Measurements from ENCODE around the gene RNF213.

RNF213 gene

GRCh38 chr17:80227156-80227555 is 33.5 kb upstream of the RNF213 start:
- Histone ChIP-seq H3K9me3 (no peaks in the 10 kb centered on the region), H3K4me3 (ENCODE audit: low read depth in 1 of 2, low read length in 1 of 2) (no peak overlapping the region), H3K36me3 (no peaks in the 10 kb centered on the region), H3K27me3 (peaks cover 75% of the 10 kb centered on the region), H3K27ac (no peak overlapping the region), H3K4me1 (ENCODE audit: control insufficient read depth in 1 of 2, insufficient read depth in 1 of 2, low read depth in 1 of 2, low read length in 1 of 2) (no peaks in the 10 kb centered on the region)
- TF ChIP-seq CTCF (IDR thresholded peaks at IDR 0.05) = no peak

DNA sequence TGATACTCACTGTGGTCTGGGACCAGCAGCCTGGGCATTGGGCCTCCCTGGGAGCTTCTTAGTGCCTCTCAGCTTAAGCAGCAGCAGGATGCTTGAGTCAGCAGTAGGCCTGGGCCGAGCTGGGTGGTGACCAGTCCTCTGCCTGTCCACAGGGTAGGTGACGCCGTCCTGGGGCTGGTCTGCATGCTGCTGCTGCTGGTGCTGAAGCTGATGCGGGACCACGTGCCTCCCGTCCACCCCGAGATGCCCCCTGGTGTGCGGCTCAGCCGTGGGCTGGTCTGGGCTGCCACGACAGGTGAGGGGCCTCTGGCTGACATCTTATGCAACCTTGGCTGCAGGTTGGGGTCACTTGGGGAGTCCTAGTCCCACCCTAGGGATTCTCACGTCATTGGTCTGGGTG is 33.0 kb upstream of the RNF213 start:
- Histone ChIP-seq H3K4me1 (ENCODE audit: control insufficient read depth in 1 of 2, insufficient read depth in 1 of 2, low read depth in 1 of 2, low read length in 1 of 2) (no peaks in the 10 kb centered on the region), H3K36me3 (no peaks in the 10 kb centered on the region), H3K27me3 (peaks cover 70% of the 10 kb centered on the region), H3K9me3 (no peaks in the 10 kb centered on the region), H3K27ac (no peak overlapping the region), H3K4me3 (ENCODE audit: low read depth in 1 of 2, low read length in 1 of 2) (no peak overlapping the region)
- no peak for TF ChIP-seq CTCF (IDR thresholded peaks at IDR 0.05)

DNA sequence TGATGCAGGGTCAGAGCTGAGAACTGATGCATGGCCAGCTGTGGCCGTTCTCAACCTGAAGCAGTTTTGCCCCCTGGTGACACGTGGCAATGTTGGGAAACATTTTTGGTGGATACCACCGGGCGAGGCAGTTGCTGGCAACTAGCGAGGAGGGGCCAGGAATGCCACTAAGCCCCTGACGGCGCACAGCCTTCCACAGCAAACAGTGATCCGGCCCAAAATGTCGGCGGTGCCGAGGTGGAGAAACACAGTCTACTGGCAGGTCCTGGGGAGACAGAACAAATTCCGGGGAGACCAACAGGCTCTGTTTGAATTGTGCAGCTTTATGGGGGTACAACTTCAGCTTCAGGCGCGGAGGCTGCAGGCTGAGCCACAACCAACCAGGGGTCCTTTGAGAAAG is 32.2 kb upstream of the RNF213 start:
- Histone ChIP-seq H3K4me1 (ENCODE audit: control insufficient read depth in 1 of 2, insufficient read depth in 1 of 2, low read depth in 1 of 2, low read length in 1 of 2) (no peaks in the 10 kb centered on the region), H3K36me3 (no peaks in the 10 kb centered on the region), H3K27ac (no peak overlapping the region), H3K27me3 (peaks cover 62% of the 10 kb centered on the region), H3K9me3 (no peaks in the 10 kb centered on the region), H3K4me3 (ENCODE audit: low read depth in 1 of 2, low read length in 1 of 2) (no peak overlapping the region)
- TF ChIP-seq CTCF (IDR thresholded peaks at IDR 0.05) = no peak

DNA sequence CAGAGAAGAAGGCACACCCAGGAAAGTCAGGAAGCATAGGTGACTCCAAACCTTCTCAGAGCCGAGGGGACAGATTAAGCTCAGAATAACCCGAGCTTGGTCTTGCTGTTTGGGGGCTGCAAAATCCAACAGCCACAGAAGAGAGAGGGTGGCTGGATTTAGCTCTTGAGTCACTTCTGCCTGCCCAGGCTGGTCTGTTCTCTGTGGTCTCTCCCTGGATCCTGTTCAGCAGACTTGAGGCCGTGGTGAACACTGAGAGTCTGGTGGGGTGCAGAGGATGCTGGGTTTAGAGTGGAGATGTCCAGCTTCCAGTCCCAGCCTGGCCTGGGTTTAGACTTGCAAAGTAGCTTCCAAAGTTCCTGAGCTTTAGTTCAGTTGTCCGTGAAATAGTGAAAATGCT is 31.6 kb upstream of the RNF213 start:
- no peak overlapping the region for H3K27ac ChIP-seq
- no peak for TF ChIP-seq CTCF (IDR thresholded peaks at IDR 0.05)
- H3K9me3 ChIP-seq = no peaks in the 10 kb centered on the region
- no peaks in the 10 kb centered on the region for H3K4me1 ChIP-seq (ENCODE audit: control insufficient read depth in 1 of 2, insufficient read depth in 1 of 2, low read depth in 1 of 2, low read length in 1 of 2)
- H3K27me3 ChIP-seq = peaks cover 57% of the 10 kb centered on the region
- H3K36me3 ChIP-seq = no peaks in the 10 kb centered on the region
- H3K4me3 ChIP-seq (ENCODE audit: low read depth in 1 of 2, low read length in 1 of 2) = no peak overlapping the region

DNA sequence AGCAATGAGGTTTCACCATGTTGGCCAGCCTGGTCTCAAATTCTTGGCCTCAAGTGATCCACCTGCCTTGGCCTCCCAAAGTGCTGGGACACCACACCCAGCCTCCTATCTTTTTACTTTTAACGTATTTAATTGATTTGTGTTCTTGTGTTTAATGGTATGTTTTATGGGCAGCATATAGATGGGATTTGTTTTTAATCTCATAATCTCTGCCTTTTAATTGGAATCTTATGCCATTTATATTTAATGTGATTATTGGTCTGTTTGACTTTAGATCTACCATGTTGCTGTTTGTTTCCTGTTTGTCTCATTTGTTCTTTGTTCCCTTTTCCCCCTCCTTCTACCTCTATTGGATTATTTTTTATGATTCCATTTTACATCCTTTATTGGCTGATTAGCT is 28.2 kb upstream of the RNF213 start:
- H3K27ac ChIP-seq = no peak overlapping the region
- H3K4me3 ChIP-seq (ENCODE audit: low read depth in 1 of 2, low read length in 1 of 2) = no peak overlapping the region
- H3K36me3 ChIP-seq = no peaks in the 10 kb centered on the region
- no peaks in the 10 kb centered on the region for H3K9me3 ChIP-seq
- no peaks in the 10 kb centered on the region for H3K4me1 ChIP-seq (ENCODE audit: control insufficient read depth in 1 of 2, insufficient read depth in 1 of 2, low read depth in 1 of 2, low read length in 1 of 2)
- H3K27me3 ChIP-seq = peaks cover 25% of the 10 kb centered on the region
- no peak for TF ChIP-seq CTCF (IDR thresholded peaks at IDR 0.05)

DNA sequence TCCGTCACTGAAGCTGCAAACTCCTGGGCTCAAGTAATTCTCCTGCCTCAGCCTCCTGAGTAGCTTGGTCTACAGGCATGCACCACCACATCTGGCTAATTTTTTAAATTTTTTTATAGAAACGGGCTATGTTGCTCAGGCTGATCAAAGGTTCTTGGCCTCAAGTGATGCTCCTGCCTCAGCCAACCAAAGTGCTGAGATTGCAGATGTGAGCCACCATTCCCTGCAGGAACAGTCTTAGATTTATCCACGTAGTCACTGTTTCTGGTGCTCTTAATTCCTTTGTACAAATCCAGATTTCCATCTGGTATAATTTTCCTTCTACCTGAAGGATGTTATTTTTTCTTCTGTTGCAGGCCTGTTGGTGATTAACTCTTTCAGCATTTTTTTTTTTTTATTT is 27.4 kb upstream of the RNF213 start:
- no peak overlapping the region for H3K27ac ChIP-seq
- no peak overlapping the region for H3K4me3 ChIP-seq (ENCODE audit: low read depth in 1 of 2, low read length in 1 of 2)
- H3K4me1 ChIP-seq (ENCODE audit: control insufficient read depth in 1 of 2, insufficient read depth in 1 of 2, low read depth in 1 of 2, low read length in 1 of 2) = no peaks in the 10 kb centered on the region
- no peaks in the 10 kb centered on the region for H3K36me3 ChIP-seq
- no peak for TF ChIP-seq CTCF (IDR thresholded peaks at IDR 0.05)
- peaks cover 20% of the 10 kb centered on the region for H3K27me3 ChIP-seq
- no peaks in the 10 kb centered on the region for H3K9me3 ChIP-seq
